KMS-11 (cell line): Measurements from ENCODE around the gene HCLS1.
"Not testable (repeated sequence)": the region's sequence is repeated elsewhere in the genome, so short reads cannot be mapped to it uniquely, and the experiment has no call there.

Experiments
- H2AFZ ChIP-seq: fragments of 200-600 bp; sonication (generic); 2 replicates; pipeline ENCODE4 v1.6.1; 2016; ENCODE audit warnings: antibody characterized with exemption, mixed run types, low read depth
- H3K27ac ChIP-seq: fragments of 200-600 bp; sonication (generic); 2 replicates; pipeline ENCODE4 v1.6.1; 2016; ENCODE audit warnings: mild to moderate bottlenecking, mixed run types
- H3K27me3 ChIP-seq: fragments of 200-600 bp; sonication (generic); 2 replicates; pipeline ENCODE4 v1.6.1; 2017; ENCODE audit warnings: mild to moderate bottlenecking, low read depth, mixed run types, moderate library complexity; ENCODE audit not compliant: insufficient read depth
- H3K36me3 ChIP-seq: fragments of 200-600 bp; sonication (generic); 2 replicates; pipeline ENCODE4 v1.6.1; 2017; ENCODE audit warnings: mild to moderate bottlenecking, mixed run types; ENCODE audit not compliant: insufficient read depth
- H3K4me1 ChIP-seq: fragments of 200-600 bp; sonication (generic); 2 replicates; pipeline ENCODE4 v1.6.1; 2016; ENCODE audit warnings: mild to moderate bottlenecking, low read depth, mixed run types; ENCODE audit not compliant: poor library complexity, severe bottlenecking
- H3K4me2 ChIP-seq: fragments of 200-600 bp; sonication (generic); 2 replicates; pipeline ENCODE4 v1.7.0; 2016; ENCODE audit warnings: mild to moderate bottlenecking, mixed run types
- H3K4me3 ChIP-seq: fragments of 200-600 bp; sonication (generic); IDR thresholded peaks from 2 replicates; pipeline ENCODE4 v1.6.1; 2017; ENCODE audit warnings: low read depth, low read length, mixed read lengths; ENCODE audit not compliant: insufficient read depth
- H3K79me2 ChIP-seq: fragments of 200-600 bp; sonication (generic); 2 replicates; pipeline ENCODE4 v1.6.1; 2016; ENCODE audit warnings: low read depth, mixed run types; ENCODE audit not compliant: insufficient read depth
- H3K9ac ChIP-seq: fragments of 200-600 bp; sonication (generic); 2 replicates; pipeline ENCODE4 v1.6.1; 2016; ENCODE audit warnings: mild to moderate bottlenecking, mixed run types
- H4K20me1 ChIP-seq: fragments of 200-600 bp; sonication (generic); 2 replicates; pipeline ENCODE4 v1.6.1; 2016; ENCODE audit warnings: mild to moderate bottlenecking, mixed run types; ENCODE audit not compliant: insufficient read depth
- CTCF ChIP-seq: fragments of 200-600 bp; sonication (generic); conservative IDR thresholded peaks from 2 replicates; pipeline ENCODE4 v1.6.1; 2017; ENCODE audit warnings: low read depth, mild to moderate bottlenecking, antibody characterized with exemption, low read length, moderate library complexity, mixed read lengths

Gene HCLS1

GRCh38 chr3:121606106-121606505, 54.6 kb downstream of the HCLS1 start:
- Histone ChIP-seq H3K4me2 (no peak overlapping the region), H2AFZ (no peak overlapping the region), H3K79me2 (no peaks in the 10 kb centered on the region), H3K4me1 (no peaks in the 10 kb centered on the region), H3K4me3 (no peak overlapping the region), H3K36me3 (no peaks in the 10 kb centered on the region), H3K27me3 (no peaks in the 10 kb centered on the region), H3K9ac (no peak overlapping the region), H4K20me1 (no peaks in the 10 kb centered on the region), H3K27ac (no peak overlapping the region)
- TF ChIP-seq CTCF = no peak

GRCh38 chr3:121604759-121605158, 55.9 kb downstream of the HCLS1 start:
- Histone ChIP-seq H3K36me3 (no peaks in the 10 kb centered on the region), H3K27me3 (no peaks in the 10 kb centered on the region), H3K9ac (no peak overlapping the region), H3K4me1 (no peaks in the 10 kb centered on the region), H3K4me3 (no peak overlapping the region), H4K20me1 (no peaks in the 10 kb centered on the region), H3K4me2 (no peak overlapping the region), H3K27ac (no peak overlapping the region), H2AFZ (no peak overlapping the region), H3K79me2 (no peaks in the 10 kb centered on the region)
- no peak for TF ChIP-seq CTCF

- no peaks in the 10 kb centered on the region for H3K36me3 ChIP-seq
- no peak overlapping the region for H3K4me3 ChIP-seq
- no peaks in the 10 kb centered on the region for H3K27me3 ChIP-seq
- H3K27ac ChIP-seq = no peak overlapping the region
- no peak overlapping the region for H2AFZ ChIP-seq
- no peak overlapping the region for H3K9ac ChIP-seq
- no peak for TF ChIP-seq CTCF
- H4K20me1 ChIP-seq = no peaks in the 10 kb centered on the region
- H3K4me2 ChIP-seq = no peak overlapping the region
- no peaks in the 10 kb centered on the region for H3K79me2 ChIP-seq
- no peaks in the 10 kb centered on the region for H3K4me1 ChIP-seq
These were observed 59.4 kb downstream of the HCLS1 start for GRCh38 chr3:121601212-121601812.

GRCh38 chr3:121599900-121600299, 60.8 kb downstream of the HCLS1 start:
- H3K9ac ChIP-seq, H3K4me1 ChIP-seq, H2AFZ ChIP-seq, H3K36me3 ChIP-seq, H3K27me3 ChIP-seq, H3K4me2 ChIP-seq, H3K4me3 ChIP-seq, H3K27ac ChIP-seq, H3K79me2 ChIP-seq, H4K20me1 ChIP-seq: not testable (repeated sequence)

- Histone ChIP-seq H3K4me3 (no peak overlapping the region), H4K20me1 (no peaks in the 10 kb centered on the region), H3K79me2 (no peaks in the 10 kb centered on the region), H3K36me3 (no peaks in the 10 kb centered on the region), H3K4me2 (no peak overlapping the region), H3K9ac (no peak overlapping the region), H3K27ac (no peak overlapping the region), H3K4me1 (peaks cover 17% of the 10 kb centered on the region), H2AFZ (no peak overlapping the region), H3K27me3 (no peaks in the 10 kb centered on the region)
- no peak for TF ChIP-seq CTCF
These were observed 62.1 kb downstream of the HCLS1 start for GRCh38 chr3:121598564-121598963.
